Measurements from ENCODE around the gene PDGFRB.

The PDGFRB gene

GRCh38 chr5:150137997-150138396, 17.6 kb downstream of the PDGFRB start:
- H3K27me3 Mint-ChIP-seq (ENCODE audit: low read depth), result no peaks in the 10 kb centered on the region
- H3K27ac Mint-ChIP-seq, result peak overlapping the region; percentile 97 to 99 (median 97)
- H3K4me3 Mint-ChIP-seq, result peak overlapping the region; percentile 67 to 75 (median 72)
- no peaks in the 10 kb centered on the region for H3K9me3 Mint-ChIP-seq
- H3K4me1 Mint-ChIP-seq, result peaks cover 77% of the 10 kb centered on the region
- peaks cover 29% of the 10 kb centered on the region for H3K36me3 Mint-ChIP-seq (ENCODE audit: low read depth)
- no peak for TF ChIP-seq CTCF (IDR thresholded peaks at IDR 0.05; ENCODE audit: unreplicated experiment in 3 of 3)

- peak overlapping the region; percentile 37 to 67 (median 40) for H3K4me3 Mint-ChIP-seq
- H3K27me3 Mint-ChIP-seq (ENCODE audit: low read depth), result no peaks in the 10 kb centered on the region
- H3K4me1 Mint-ChIP-seq, result peaks cover 73% of the 10 kb centered on the region
- H3K36me3 Mint-ChIP-seq (ENCODE audit: low read depth), result peaks cover 30% of the 10 kb centered on the region
- peak overlapping the region; percentile 97 to 99 (median 97) for H3K27ac Mint-ChIP-seq
- no peaks in the 10 kb centered on the region for H3K9me3 Mint-ChIP-seq
- no peak for TF ChIP-seq CTCF (IDR thresholded peaks at IDR 0.05; ENCODE audit: unreplicated experiment in 3 of 3)
Measured at GRCh38 chr5:150137168-150137957, 18.3 kb downstream of the PDGFRB start.

GRCh38 chr5:150136305-150137167, 19.1 kb downstream of the PDGFRB start:
- H3K4me3 Mint-ChIP-seq, result peak overlapping the region in 1 of 3 experiments; percentile 47
- peaks cover 72% of the 10 kb centered on the region for H3K4me1 Mint-ChIP-seq
- peaks cover 31% of the 10 kb centered on the region for H3K36me3 Mint-ChIP-seq (ENCODE audit: low read depth)
- H3K27me3 Mint-ChIP-seq (ENCODE audit: low read depth), result no peaks in the 10 kb centered on the region
- no peak for TF ChIP-seq CTCF (IDR thresholded peaks at IDR 0.05; ENCODE audit: unreplicated experiment in 3 of 3)
- H3K9me3 Mint-ChIP-seq, result no peaks in the 10 kb centered on the region
- H3K27ac Mint-ChIP-seq, result peak overlapping the region; percentile 78 to 97 (median 97)

GRCh38 chr5:150135557-150136304, 19.9 kb downstream of the PDGFRB start:
- TF ChIP-seq CTCF (IDR thresholded peaks at IDR 0.05; ENCODE audit: unreplicated experiment in 3 of 3), result no peak
- H3K27me3 Mint-ChIP-seq (ENCODE audit: low read depth), result peaks cover 3% of the 10 kb centered on the region
- H3K4me3 Mint-ChIP-seq, result no peak overlapping the region
- no peaks in the 10 kb centered on the region for H3K9me3 Mint-ChIP-seq
- H3K27ac Mint-ChIP-seq, result peak overlapping the region; percentile 71 to 97 (median 97)
- H3K4me1 Mint-ChIP-seq, result peaks cover 70% of the 10 kb centered on the region
- H3K36me3 Mint-ChIP-seq (ENCODE audit: low read depth), result peaks cover 36% of the 10 kb centered on the region

GRCh38 chr5:150134198-150134588, 21.5 kb downstream of the PDGFRB start:
- Mint-ChIP-seq H3K27ac (peak overlapping the region; percentile 71 to 97 (median 97)), H3K4me1 (peaks cover 64% of the 10 kb centered on the region), H3K4me3 (no peak overlapping the region), H3K27me3 (ENCODE audit: low read depth) (peaks cover 7% of the 10 kb centered on the region), H3K36me3 (ENCODE audit: low read depth) (peaks cover 36% of the 10 kb centered on the region), H3K9me3 (no peaks in the 10 kb centered on the region)
- TF ChIP-seq CTCF (IDR thresholded peaks at IDR 0.05; ENCODE audit: unreplicated experiment in 3 of 3), result no peak
